ENCODE results near the gene TSEN54.
A peak's percentile ranks its signal among the peaks of the same experiment; 100 is the strongest.

The TSEN54 gene

DNA sequence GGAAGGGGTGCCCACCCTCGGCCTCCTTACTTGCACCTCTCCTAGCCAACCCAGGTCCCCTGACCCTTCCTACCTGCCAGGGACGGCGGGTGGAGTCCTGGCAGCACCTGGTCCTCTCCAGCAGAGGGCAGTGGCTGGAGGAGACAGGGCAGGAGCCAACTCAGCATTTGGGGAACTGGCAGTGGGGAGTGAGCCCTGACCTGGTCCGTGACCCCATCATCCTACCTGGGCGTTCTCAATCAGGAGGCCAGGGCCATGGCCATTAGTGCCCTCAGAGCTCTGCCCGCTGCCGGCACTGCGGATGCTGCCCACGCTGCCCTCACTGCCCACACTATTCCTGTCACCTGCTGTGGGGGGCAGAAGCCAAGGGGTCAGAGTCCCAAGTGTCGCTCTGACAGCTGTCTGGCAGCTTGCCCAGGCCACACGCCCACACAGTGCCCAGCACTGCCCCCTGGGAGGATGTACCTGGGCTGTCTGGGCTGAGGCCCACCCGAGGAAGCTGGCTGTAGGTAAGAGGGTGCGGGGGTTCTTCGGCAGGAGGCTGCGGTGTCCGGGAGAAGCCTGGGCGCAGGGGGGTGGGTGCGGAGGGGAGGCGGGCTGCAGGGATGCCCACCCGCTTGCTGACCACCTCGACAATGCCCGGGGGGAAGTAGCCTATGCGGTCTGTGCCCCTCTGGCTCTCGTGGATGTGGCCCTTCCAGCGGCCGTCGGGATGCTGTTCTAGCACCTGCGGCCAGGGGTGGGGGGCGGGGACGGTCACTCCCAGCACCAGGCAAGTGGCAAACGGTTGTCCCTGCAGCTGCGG, 11.8 kb upstream of the TSEN54 start:
- DNase-seq = no peak

DNA sequence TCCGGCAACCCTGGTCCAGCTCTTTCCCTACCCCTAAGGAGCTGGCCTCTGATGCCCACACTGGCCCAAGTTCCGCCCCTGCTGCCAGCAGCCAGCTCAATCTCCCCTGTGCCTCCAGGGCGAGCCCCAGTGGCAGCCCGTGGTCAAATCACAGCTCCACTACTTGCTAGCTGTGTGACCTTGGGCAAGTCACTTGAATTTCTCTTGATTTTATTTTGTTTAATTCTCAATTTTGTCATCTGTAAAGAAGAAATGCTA, 11.2 kb upstream of the TSEN54 start:
- no peak for DNase-seq

- DNase-seq = no peak
These were observed 10.7 kb upstream of the TSEN54 start for GRCh38 chr17:75505640-75506039.

- DNase-seq = no peak
These were observed 10.2 kb upstream of the TSEN54 start for GRCh38 chr17:75506134-75506533.

- DNase-seq = no peak
These were observed 9.4 kb upstream of the TSEN54 start for GRCh38 chr17:75506888-75507287.

DNA sequence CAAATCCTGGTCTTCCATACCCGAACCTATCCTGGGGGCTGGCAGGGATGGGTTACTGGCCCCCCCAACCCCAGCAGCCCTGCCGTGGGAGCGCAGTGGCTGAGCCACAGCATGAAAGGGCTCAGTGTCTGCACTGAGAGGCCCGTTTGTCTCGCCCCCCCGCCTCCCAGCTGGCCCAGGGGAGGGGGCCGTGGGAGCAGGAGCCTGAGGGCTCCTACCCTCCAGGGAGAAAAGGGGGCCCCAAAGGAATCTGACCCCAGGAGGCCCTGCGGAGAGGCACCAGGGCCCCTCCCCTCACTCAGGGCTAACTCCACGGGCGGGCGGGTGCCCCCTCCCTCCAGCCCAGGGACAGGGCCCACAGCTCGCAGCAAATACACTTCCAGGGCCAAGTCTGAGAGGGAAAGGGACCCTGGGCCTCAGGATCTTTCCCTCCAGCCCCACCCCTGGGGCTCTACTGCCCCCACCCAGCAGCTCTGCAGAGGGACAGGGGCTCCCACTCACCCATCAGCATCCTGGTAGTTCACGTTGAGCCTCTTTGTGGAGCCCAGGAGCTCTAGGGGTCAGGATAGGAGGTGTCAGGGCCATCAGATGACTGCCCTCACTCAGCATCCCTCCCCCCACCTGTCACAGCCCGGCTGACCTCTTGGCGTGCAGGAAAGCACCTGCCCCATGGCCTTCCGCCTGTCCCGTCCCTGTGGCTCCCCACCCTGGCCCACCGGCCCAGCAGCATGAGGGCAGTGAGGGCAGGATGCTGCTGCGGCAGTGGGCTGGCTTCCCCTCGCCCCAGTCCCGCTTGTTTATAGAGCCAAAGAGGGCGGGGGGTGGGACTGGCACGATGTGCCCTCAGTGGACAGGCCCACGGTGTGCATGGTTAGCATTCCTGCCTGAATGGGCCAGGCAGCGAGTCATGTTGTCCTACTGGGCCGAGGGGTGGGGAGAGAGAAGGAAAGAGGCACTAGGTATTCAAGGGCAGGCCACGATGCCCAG, 8.3 kb upstream of the TSEN54 start:
- DNase-seq = no peak

GRCh38 chr17:75508931-75509361, 7.4 kb upstream of the TSEN54 start:
- DNase-seq = no peak

DNA sequence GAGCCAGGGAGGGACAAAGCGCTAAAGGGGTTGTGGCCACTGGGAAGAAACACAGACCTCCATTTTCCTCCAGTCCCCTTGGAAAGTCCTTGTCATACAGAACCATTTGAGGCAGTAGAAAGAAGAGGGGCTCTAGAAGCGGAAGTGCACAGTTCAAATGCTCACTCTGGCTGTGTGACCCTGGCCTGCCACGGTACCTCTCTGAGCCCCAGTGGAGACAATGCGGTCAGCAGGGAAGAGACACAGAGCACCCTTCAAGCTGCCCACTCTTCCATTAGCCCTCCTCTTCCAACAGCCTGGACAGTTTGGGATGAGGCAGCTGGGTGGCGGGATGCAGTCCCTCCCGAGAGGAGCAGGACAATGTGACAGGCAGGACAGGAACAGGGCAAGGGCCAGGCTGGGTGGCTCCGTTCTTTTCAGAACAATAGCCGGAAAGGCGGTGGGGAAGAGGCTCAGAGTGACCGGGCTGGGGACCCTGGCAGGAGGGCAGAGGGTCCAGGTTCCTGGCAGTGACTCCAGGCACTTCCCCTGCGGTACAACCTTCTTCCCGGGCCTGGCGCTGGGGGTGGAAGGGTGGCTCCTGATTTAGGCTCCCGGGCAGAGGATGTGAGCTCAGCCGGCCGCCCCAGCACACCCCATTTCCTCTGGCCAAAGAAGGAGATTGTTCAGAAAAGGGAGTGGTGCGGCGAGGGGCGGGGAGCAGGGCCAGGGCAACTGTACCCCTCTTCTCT, 6.6 kb upstream of the TSEN54 start:
- DNase-seq = no peak

DNA sequence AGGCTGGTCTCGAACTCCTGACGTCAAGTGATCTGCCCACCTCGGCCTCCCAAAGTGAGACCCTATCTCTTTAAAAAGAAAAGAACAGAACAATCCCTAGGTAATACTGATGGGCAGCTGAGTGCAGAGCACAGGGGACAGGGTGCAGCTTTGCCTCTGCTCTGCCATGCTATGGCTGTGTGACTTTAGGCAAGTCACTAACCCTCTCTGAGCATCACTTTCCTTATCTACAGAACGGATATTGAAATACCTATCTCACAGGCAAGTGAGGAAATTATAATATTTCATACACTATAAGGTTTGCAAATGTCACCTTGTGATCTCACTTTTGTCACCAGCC, 5.1 kb upstream of the TSEN54 start:
- no peak for DNase-seq

GRCh38 chr17:75511610-75512575, 4.4 kb upstream of the TSEN54 start:
- DNase-seq = no peak

DNA sequence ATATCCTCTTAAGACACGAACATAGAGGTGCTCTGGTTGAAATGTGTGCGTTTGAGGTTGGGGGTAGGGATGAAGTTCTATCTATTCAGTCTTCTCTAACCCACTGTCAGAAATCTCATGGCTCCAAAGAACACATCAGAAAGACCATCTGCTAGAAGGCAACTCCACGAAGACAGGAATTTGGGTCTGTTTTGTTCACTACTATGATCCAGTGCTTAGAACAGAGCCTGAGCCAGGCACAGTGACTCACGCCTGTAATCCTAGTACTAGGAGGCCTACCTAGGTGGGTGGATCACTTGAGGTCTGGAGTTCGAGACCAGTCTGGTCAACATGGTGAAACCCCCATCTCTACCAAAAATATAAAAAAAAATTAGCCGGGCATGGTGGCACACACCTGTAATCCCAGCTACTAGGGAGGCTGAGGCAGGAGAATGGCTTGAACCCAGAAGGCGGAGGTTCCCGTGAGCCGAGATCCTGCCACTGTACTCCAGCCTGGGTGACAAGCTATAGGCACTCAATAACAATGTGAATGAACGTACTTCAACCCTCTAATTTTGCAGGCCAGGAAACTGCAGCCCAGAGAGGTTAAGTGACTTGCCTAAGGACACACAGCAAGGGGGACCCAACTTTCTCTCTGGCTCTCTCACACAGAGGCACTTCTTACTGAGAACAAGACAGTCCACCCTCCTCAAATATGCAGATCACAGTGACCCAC, 3.2 kb upstream of the TSEN54 start:
- DNase-seq = no peak

DNA sequence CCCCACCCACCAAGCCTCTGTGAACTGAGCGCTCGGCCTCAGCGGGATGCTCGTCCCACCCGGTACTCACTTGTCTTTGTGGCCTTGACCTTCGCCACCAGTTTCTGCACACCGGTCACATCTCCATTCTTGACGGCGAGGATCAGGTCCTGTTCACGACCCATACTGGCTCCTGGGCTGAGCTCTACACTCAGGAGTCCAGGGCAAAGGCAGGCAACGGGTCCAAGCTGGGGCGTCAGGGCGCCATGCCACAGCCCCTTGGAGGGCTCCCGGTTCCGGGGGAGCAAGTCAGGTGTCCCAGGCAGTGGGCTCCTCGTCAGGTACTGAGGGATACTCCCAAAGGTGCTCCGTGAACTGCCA, 2.7 kb upstream of the TSEN54 start:
- no peak for DNase-seq

DNA sequence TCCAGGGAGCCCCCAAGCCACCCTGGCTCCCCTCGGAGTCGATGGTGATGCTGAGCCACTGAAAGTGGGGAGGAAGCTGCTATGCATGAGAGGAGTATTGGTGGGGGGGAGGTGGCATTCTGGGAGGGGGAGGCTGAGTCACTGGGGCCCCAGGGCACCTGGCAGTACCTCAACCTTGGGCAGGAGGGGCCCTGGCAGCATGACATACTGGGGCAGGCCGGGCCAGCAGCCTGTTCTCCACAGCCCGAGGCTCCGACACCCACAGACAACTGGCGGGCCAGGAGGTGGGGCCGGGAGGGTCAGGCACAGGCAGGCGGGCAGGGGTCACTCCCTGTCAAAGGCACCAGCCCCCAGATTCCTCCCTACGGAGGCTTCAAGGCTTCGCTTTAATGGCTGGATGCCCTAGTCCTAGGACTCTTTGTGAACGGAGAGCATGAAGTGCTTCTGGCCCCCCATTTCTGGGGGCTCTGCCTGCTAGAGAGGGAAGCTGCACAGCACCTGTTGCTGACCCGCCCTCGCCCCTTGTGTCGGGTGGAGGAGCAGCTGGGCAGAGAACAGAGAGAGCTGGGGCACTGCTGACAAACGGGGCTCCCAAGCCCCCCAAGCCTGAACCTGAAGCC, 1.9 kb upstream of the TSEN54 start:
- DNase-seq = no peak

- DNase-seq = no peak
These were observed 1.3 kb upstream of the TSEN54 start for GRCh38 chr17:75514919-75515495.

DNA sequence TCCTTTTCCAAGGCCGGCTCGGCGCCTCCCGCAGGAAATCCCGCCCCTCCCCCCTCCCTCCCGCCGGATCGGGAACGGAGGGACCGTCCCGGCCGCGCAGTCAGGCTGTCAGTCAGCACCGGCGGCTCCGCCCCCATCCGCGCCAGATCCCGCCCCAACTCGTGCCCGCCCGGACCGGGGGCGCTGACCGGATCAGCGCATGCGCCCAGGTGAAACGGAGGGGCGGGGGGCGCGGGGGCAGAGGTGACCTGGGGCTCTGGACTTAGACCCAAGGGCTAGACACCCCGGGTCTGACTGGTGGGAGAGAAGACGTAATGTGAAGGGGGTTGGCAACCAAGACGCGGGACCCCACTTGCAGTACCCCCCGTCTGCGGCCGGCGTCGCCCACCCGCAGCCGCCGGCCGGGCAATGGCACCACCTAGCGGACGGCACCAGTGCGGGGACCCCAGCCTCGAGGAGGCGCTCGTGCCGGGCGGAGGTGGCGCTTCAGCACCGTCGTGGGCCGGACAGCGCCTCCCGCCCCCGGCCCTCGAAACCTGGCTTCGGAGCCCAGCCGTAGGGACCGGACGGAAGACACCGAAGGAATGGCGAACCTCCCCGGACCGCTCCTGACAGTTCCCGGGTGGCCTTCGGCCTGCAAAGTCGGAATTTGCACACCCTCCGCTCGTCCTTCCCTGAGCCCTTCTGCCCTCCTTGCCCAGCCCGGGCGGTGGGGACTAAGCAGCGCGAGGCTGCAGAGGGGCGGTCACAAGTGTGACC, 653 bp upstream of the TSEN54 start, which contains the start of gene CASKIN2:
CASKIN2 (minus strand) TSS at position 42 of the 759 bp plus-strand sequence. CDS start 1,733 bp downstream, outside the sequence.
- DNase-seq = peak; percentile 73

DNA sequence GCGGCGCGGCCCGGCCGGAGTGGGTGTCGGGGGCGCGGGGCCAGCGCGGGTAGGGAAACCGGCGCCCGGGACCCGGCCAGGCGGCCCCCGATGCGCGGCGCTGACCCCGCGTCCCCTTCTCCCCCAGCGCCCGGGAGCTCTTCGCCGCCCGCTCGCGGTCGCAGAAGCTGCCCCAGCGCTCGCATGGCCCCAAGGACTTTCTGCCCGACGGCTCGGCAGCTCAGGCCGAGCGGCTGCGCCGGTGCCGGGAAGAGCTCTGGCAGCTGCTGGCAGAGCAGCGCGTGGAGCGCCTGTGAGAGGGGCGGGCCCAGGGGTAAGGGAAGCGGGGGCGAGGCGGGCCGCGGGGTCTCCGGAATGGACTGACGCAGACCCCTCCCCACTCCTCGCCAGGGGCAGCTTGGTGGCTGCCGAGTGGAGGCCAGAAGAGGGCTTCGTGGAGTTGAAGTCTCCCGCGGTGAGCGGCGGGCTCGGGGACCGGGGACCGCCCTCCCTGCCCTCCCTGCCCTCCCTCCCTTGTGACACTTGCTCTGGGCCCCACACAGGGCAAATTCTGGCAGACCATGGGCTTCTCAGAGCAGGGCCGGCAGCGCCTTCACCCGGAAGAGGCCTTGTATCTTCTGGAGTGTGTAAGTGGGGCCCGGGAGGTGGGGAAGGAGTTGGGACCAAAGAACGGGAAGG, 430 bp downstream of the TSEN54 start:
- no peak for DNase-seq

DNA sequence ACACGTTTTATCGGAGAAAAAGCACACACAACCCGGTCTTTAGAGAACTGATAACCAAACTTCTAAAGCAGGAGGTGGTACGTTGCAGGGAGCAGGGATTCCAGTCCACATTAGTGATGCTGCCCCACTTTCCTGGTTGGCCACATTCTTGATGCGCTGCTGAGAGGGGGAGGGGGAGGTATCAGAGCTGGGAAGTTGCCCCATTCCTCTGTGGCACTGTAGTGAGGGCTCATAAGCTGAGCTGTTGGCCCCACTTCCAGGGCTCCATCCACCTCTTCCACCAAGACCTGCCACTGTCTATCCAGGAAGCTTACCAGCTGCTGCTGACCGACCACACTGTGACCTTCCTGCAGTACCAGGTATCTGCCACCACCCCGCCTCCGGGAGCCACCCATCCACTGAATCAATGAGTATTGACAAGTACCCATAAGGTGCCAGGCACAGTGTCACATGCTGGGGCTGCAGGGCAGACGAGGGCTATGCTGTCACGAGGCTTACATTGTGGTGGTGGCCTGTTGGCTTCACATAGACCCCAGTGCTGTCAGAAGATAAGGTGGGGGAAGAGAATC, 1.1 kb downstream of the TSEN54 start:
- DNase-seq = no peak

DNA sequence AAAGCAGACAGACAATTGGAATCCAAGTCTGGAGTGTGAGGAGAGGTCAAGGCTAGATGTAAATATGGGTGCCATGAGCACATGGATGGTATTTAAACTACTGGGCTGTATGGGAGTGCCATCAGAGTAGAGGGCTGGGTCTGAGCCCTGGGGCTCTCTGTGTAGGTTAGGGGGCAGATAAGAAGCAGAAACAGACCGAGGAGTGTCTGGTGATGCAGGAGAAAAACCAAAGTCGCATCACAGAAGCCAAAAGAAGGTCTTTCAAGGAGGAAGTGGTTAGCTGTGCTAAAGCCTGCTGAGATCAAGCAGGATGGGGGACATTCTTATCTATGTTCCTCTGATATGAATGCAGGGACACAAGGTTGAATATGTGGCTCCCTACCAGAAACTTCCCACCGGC, 1.9 kb downstream of the TSEN54 start:
- no peak for DNase-seq

DNA sequence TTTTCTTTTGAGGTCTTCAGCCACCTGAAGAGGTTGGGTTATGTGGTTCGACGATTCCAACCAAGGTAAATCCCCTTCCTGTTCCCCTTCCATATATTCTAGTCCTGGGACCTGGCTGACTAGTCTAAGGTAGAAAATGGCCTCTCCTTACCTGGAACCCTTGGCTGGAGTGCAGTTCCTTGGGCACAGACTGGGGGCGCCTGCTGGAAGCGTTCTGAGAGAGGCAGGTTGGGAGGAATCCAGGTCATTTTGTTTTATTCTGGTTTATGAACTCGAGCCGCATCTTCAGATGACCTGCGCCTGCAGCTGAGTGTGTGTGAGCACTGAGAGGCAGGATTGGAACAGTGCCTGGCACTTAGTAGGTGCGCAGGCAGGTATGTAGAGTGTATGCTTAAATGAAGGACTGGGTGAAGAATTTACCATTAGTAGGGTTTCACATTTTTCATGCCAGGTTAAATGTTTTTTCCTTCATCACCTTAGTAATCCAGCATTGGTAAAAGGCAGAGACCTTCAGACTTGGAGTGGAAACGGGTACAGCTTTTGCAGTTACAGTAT, 2.7 kb downstream of the TSEN54 start:
- no peak for DNase-seq

Measured in effector CD8-positive, alpha-beta T cell (primary cell).